Measurements from ENCODE around the gene SUPT3H. TPM values are rescaled to one million over a fixed set of nuclear protein-coding genes. Genes with fewer than 3 reads are reported as not detected.

Gene SUPT3H
- total RNA-seq, 1 experiment from 2014 or later = 6.4 TPM

- DNase-seq (ENCODE audit: low read depth, low spot score) = no peak
- in situ Hi-C loops (cut with HindIII; ENCODE audit: low pct_unique_long_range_greater_than_20kb, low sequenced_read_pairs) = no loop called here
These were observed 534.0 kb downstream of the SUPT3H start for GRCh38 chr6:44843734-44844133.

GRCh38 chr6:44842616-44843015 lies 535.1 kb downstream of the SUPT3H start:
- in situ Hi-C loops (cut with HindIII; ENCODE audit: low pct_unique_long_range_greater_than_20kb, low sequenced_read_pairs) = no loop called here
- DNase-seq (ENCODE audit: low read depth, low spot score) = peak; percentile 92

GRCh38 chr6:44841829-44842228 lies 535.9 kb downstream of the SUPT3H start:
- in situ Hi-C loops (cut with HindIII; ENCODE audit: low pct_unique_long_range_greater_than_20kb, low sequenced_read_pairs) = no loop called here
- DNase-seq (ENCODE audit: low read depth, low spot score) = no peak

GRCh38 chr6:44837741-44838140 lies 540.0 kb downstream of the SUPT3H start:
- in situ Hi-C loops (cut with HindIII; ENCODE audit: low pct_unique_long_range_greater_than_20kb, low sequenced_read_pairs) = no loop called here
- no peak for DNase-seq (ENCODE audit: low read depth, low spot score)

- in situ Hi-C loops (cut with HindIII; ENCODE audit: low pct_unique_long_range_greater_than_20kb, low sequenced_read_pairs) = no loop called here
- no peak for DNase-seq (ENCODE audit: low read depth, low spot score)
These were observed 540.5 kb downstream of the SUPT3H start for GRCh38 chr6:44837255-44837654.

GRCh38 chr6:44833248-44833647 lies 544.5 kb downstream of the SUPT3H start:
- DNase-seq (ENCODE audit: low read depth, low spot score) = peak; percentile 45
- in situ Hi-C loops (cut with HindIII; ENCODE audit: low pct_unique_long_range_greater_than_20kb, low sequenced_read_pairs) = no loop called here

GRCh38 chr6:44831002-44831610 lies 546.6 kb downstream of the SUPT3H start:
- in situ Hi-C loops (cut with HindIII; ENCODE audit: low pct_unique_long_range_greater_than_20kb, low sequenced_read_pairs) = no loop called here
- DNase-seq (ENCODE audit: low read depth, low spot score) = peak; percentile 9

- DNase-seq (ENCODE audit: low read depth, low spot score) = no peak
- in situ Hi-C loops (cut with HindIII; ENCODE audit: low pct_unique_long_range_greater_than_20kb, low sequenced_read_pairs) = no loop called here
These were observed 547.9 kb downstream of the SUPT3H start for GRCh38 chr6:44829836-44830235.

GRCh38 chr6:44828780-44829179 lies 549.0 kb downstream of the SUPT3H start:
- in situ Hi-C loops (cut with HindIII; ENCODE audit: low pct_unique_long_range_greater_than_20kb, low sequenced_read_pairs) = no loop called here
- DNase-seq (ENCODE audit: low read depth, low spot score) = no peak

GRCh38 chr6:44826025-44826676 lies 551.6 kb downstream of the SUPT3H start:
- in situ Hi-C loops (cut with HindIII; ENCODE audit: low pct_unique_long_range_greater_than_20kb, low sequenced_read_pairs) = no loop called here
- DNase-seq (ENCODE audit: low read depth, low spot score) = no peak

- in situ Hi-C loops (cut with HindIII; ENCODE audit: low pct_unique_long_range_greater_than_20kb, low sequenced_read_pairs) = no loop called here
- no peak for DNase-seq (ENCODE audit: low read depth, low spot score)
These were observed 552.5 kb downstream of the SUPT3H start for GRCh38 chr6:44825273-44825672.

- in situ Hi-C loops (cut with HindIII; ENCODE audit: low pct_unique_long_range_greater_than_20kb, low sequenced_read_pairs) = no loop called here
- DNase-seq (ENCODE audit: low read depth, low spot score) = no peak
These were observed 553.2 kb downstream of the SUPT3H start for GRCh38 chr6:44824567-44824966.

GRCh38 chr6:44820759-44821158 lies 557.0 kb downstream of the SUPT3H start:
- DNase-seq (ENCODE audit: low read depth, low spot score) = no peak
- in situ Hi-C loops (cut with HindIII; ENCODE audit: low pct_unique_long_range_greater_than_20kb, low sequenced_read_pairs) = no loop called here

GRCh38 chr6:44820321-44820720 lies 557.4 kb downstream of the SUPT3H start:
- DNase-seq (ENCODE audit: low read depth, low spot score) = no peak
- in situ Hi-C loops (cut with HindIII; ENCODE audit: low pct_unique_long_range_greater_than_20kb, low sequenced_read_pairs) = no loop called here

GRCh38 chr6:44811456-44811855 lies 566.3 kb downstream of the SUPT3H start:
- DNase-seq (ENCODE audit: low read depth, low spot score) = no peak
- in situ Hi-C loops (cut with HindIII; ENCODE audit: low pct_unique_long_range_greater_than_20kb, low sequenced_read_pairs) = no loop called here

- DNase-seq (ENCODE audit: low read depth, low spot score) = no peak
- in situ Hi-C loops (cut with HindIII; ENCODE audit: low pct_unique_long_range_greater_than_20kb, low sequenced_read_pairs) = no loop called here
These were observed 568.5 kb downstream of the SUPT3H start for GRCh38 chr6:44809258-44809657.

GRCh38 chr6:44808148-44808547 lies 569.6 kb downstream of the SUPT3H start:
- no peak for DNase-seq (ENCODE audit: low read depth, low spot score)
- in situ Hi-C loops (cut with HindIII; ENCODE audit: low pct_unique_long_range_greater_than_20kb, low sequenced_read_pairs) = no loop called here

- DNase-seq (ENCODE audit: low read depth, low spot score) = no peak
- in situ Hi-C loops (cut with HindIII; ENCODE audit: low pct_unique_long_range_greater_than_20kb, low sequenced_read_pairs) = no loop called here
These were observed 571.1 kb downstream of the SUPT3H start for GRCh38 chr6:44806656-44807055.

- in situ Hi-C loops (cut with HindIII; ENCODE audit: low pct_unique_long_range_greater_than_20kb, low sequenced_read_pairs) = no loop called here
- DNase-seq (ENCODE audit: low read depth, low spot score) = no peak
These were observed 572.4 kb downstream of the SUPT3H start for GRCh38 chr6:44805238-44805846.
